Motor neuron (in vitro differentiated cells): Measurements from ENCODE around the gene GRIN1. TPM values are rescaled to one million over a fixed set of nuclear protein-coding genes. Genes with fewer than 3 reads are reported as not detected.

ENCODE experiments used
- ATAC-seq, 8 experiments: fragments of 200-7000 bp; cut with Tn5 transposase; replicated peaks in 6 of 8; 2 replicates each; pipeline ENCODE4 v1.8.0; 2021; ENCODE audit warnings: mild to moderate bottlenecking in 8 of 8, moderate library complexity in 8 of 8
- H3K27ac ChIP-seq, 2 donors: fragments of 250-450 bp; sonication (Bioruptor Pico); 2 replicates each; pipeline ENCODE4 v1.9.0; 2021; ENCODE audit warnings: antibody characterized with exemption in 2 of 2, mild to moderate bottlenecking in 2 of 2, moderate library complexity in 1 of 2
- H3K4me1 ChIP-seq, 2 donors: fragments of 250-450 bp; sonication (Bioruptor Pico); replicated peaks in 1 of 2; 2 replicates each; pipeline ENCODE4 v1.6.1; 2021; ENCODE audit warnings: antibody characterized with exemption in 2 of 2, mild to moderate bottlenecking in 2 of 2, moderate library complexity in 1 of 2
- H3K4me3 ChIP-seq, 5 donors: fragments of 250-450 bp; sonication (Bioruptor Pico); 2 replicates each; pipeline ENCODE4 v1.9.0; 2021; ENCODE audit warnings: antibody characterized with exemption in 5 of 5, mild to moderate bottlenecking in 5 of 5, moderate library complexity in 4 of 5
- WGBS, 10 experiments: fragments of 450-650 bp; shearing (Covaris generic); methylation state at CpG; one replicate each; pipeline ENCODE4 v1.0.0; 2022; 5-methylcytosine and 5-hydroxymethylcytosine counted together
- in situ Hi-C, 9 experiments: fragments of 400-800 bp; cut with MboI; loops; one replicate each; pipeline ENCODE4 v1.15.0; 2021; ENCODE audit warnings: low sequenced_read_pairs in 9 of 9, low pct_unique_long_range_greater_than_20kb in 2 of 9; ENCODE audit not compliant: unreplicated experiment in 9 of 9
- total RNA-seq, 8 experiments: library from RNA; unstranded; fragments of 300-600 nt; gene quantifications; 2 replicates each; pipeline versions ENCODE4 v1.2.3 to v1.2.4, GENCODE V29; 2022

The GRIN1 gene
- total RNA-seq, 8 experiments from 2014 or later: 0.20 to 6.0 (median 1.2) TPM

DNA sequence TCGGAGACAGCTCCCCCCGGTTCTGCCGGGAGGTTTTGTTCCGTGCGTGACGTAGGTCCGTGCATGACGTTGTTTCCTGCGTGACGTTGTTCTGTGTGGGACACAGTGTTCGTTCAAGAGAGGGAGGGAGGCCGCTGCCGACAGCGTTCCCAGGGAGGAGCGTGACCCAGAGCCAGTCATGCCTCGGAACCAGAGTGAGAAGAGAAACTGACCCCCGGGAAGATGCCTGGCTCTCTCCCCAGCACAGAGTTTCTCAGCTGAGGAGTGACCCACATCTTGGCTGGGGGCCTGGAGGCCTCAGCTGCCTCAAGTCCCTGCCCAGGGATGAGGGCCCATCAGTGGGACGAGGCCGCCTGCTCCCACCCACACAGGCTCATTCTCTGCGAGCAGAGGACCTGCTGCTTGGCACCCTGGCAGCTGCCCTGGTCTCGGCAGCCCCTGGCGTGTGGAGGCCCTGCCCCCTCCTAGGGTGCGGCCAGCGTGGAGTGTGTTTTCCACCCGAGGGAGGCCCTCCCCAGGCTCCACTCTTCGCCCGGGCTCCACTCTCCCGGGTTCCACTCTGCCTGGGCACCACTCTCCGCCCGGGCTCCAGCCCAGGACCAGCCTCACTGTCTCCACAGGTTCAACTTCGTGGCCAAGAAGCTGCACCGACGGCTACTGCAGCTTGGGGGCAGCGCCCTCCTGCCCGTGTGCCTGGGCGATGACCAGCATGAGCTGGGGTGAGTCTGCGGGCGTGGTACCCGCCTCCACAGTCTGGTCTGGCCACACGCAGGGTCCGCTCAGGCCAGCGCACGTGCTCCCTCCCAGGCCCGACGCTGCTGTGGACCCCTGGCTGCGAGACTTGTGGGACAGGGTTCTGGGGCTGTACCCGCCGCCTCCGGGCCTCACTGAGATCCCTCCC lies 74.5 kb downstream of the GRIN1 start:
- WGBS, 10 experiments: 91 to 96% (median 93%) methylated on average over 4 to 20 of the region's 49 CpGs; no CpG with 5 or more reads in 4 of the 10 experiments
- H3K4me1 ChIP-seq: peaks cover 0 to 3% of the 10 kb centered on the region in 2 donors
- in situ Hi-C loops: no loop called here
- no peak overlapping the region for H3K4me3 ChIP-seq
- H3K27ac ChIP-seq: no peak overlapping the region
- ATAC-seq: peak in 1 of 8 experiments; percentile 8

DNA sequence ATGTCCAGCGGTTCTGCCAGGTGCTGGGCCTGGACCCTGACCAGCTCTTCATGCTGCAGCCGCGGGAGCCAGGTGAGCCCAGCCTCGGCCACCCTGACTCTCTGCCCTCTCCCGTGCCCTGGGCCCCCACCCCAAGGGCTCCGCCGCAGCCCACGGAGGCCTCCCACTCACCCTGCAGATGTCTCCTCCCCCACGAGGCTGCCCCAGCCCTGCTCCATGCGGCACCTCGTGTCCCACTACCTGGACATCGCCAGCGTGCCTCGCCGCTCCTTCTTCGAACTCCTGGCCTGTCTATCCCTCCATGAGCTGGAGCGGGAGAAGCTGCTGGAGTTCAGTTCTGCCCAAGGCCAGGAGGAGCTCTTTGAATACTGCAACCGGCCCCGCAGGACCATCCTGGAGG lies 75.7 kb downstream of the GRIN1 start:
- ATAC-seq: no peak
- Histone ChIP-seq H3K27ac (no peak overlapping the region), H3K4me1 (peaks cover 0 to 3% of the 10 kb centered on the region in 2 donors), H3K4me3 (no peak overlapping the region)
- in situ Hi-C loops: no loop called here
- 70 to 100% (median 100%) methylated on average over 2 to 4 of the region's 19 CpGs; no CpG with 5 or more reads in 7 of the 10 experiments for WGBS, 10 experiments

DNA sequence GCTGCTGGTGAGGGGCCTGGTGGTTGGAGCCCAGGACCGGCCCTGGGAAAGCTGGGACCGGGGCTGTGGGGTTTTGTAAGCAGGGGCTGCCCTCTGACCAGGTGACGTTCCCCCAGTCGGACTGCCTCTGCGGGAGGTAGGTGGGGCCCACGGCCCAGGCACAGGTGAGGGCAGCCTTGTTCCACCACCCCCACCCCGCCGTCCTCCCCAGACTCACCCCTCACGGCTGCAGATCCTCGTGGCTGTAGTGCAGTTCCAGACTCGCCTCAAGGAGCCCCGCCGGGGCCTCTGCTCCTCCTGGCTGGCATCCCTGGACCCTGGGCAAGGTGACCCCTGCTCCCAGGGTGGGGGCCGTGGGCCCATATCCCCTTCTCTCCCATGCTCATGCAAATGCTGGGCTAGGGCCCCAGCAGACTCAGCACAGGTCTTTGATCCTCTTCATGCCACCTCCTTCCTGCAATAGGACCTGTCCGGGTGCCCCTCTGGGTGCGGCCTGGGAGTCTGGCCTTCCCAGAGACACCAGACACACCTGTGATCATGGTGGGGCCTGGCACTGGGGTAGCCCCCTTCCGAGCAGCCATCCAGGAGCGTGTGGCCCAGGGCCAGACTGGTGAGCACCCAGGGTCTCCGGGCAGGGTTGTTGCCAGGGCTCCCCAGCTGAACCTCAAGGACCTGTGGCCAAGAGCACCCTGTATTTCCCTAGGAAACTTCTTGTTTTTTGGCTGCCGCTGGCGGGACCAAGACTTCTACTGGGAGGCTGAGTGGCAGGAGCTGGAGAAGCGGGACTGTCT lies 76.4 kb downstream of the GRIN1 start:
- ATAC-seq: no peak
- 90 to 100% (median 95%) methylated on average over 1 to 10 of the region's 22 CpGs; no CpG with 5 or more reads in 6 of the 10 experiments for WGBS, 10 experiments
- Histone ChIP-seq H3K27ac (no peak overlapping the region), H3K4me1 (peaks cover 0 to 3% of the 10 kb centered on the region in 2 donors), H3K4me3 (no peak overlapping the region)
- in situ Hi-C loops: no loop called here

DNA sequence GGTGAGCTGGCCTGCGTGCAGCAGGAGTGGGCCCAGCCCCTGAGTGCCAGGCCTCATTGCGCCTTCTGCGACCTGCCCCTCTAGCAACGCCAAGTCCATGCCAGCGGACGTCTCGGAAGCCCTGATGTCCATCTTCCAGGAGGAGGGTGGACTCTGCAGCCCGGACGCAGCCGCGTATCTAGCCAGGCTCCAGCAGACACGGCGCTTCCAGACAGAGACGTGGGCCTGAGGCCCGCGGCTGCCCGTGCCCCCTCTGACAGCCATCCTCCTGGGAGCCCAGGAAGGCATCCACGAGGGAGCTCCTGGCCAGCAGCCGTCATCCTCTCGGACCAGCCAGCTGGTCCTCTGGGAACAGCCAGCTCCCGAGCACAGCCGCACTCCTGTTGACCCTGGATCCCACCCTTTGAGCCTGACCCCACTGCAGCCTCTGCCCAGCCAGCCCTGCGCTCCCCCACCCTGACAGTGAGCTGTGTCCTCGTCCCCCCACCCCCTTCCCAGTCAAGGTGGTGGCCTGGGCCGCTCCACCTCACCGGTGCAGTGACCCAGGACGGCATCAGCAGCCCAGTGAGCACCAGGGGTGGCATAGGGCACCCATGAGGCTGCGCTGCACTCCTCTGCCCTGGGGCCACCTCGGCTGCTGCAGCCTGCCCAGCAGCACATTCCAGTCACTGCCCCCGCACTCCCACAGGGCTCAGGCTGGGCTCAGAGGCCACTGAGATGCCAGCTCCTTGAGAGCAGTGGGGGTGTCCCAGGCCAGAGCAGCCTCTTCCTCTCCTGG lies 77.4 kb downstream of the GRIN1 start:
- no peak for ATAC-seq
- in situ Hi-C loops: no loop called here
- no CpG with 5 or more reads among the region's 30 CpGs for WGBS, 10 experiments
- H3K4me3 ChIP-seq: no peak overlapping the region
- H3K27ac ChIP-seq: no peak overlapping the region
- peaks cover 0 to 6% of the 10 kb centered on the region in 2 donors for H3K4me1 ChIP-seq

DNA sequence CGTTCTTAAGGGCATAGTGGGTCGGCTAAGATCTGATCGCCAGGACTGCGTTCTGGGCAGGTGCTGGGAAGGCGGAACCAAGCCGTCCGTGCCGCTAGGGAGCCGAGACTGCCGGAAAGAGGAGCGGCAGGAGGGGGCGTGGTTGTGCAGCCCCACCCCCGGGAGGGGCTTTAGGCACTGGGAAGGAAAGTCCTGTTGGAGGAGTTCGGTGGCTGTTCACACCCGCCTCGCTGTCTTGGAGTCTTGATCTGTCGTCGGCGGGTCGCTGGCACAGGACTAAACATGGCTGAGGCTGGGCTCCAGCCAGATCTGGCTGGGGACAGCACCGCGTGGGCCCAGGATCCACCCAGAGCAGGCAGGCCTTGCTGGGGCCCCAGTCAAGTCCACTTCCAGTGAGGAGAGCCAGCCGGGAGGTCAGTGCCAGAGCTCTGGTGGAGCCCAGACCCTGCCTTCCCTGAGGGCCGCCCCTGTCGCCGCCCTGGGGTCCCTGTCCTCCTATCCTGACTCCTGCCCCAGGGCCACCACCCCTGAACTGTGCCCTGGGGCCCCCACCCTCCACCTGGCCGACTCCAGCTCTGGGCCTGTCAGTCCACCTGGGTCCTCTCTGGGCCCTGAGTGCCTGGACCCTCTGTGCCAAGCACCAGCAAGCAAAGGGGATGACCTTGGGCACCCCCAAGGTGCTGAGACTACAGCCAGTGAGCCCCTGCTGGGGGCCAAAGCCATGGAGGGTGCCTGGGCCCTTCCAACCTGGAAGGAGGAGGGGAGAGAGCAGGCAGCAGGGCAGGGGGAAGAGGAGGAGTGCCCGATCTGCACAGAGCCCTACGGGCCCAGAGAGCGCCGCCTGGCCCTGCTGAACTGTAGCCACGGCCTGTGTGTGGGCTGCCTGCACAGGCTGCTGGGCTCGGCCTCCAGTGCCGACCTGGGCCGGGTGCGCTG lies 78.6 kb downstream of the GRIN1 start:
- H3K27ac ChIP-seq: no peak overlapping the region
- peak in 7 of 8 experiments; percentile 9 to 88 (median 24) for ATAC-seq
- no peak overlapping the region for H3K4me3 ChIP-seq
- in situ Hi-C loops: no loop called here
- WGBS, 10 experiments: 50% methylated on average over 2 of the region's 36 CpGs; no CpG with 5 or more reads in 9 of the 10 experiments
- H3K4me1 ChIP-seq: peaks cover 0 to 12% of the 10 kb centered on the region in 2 donors

DNA sequence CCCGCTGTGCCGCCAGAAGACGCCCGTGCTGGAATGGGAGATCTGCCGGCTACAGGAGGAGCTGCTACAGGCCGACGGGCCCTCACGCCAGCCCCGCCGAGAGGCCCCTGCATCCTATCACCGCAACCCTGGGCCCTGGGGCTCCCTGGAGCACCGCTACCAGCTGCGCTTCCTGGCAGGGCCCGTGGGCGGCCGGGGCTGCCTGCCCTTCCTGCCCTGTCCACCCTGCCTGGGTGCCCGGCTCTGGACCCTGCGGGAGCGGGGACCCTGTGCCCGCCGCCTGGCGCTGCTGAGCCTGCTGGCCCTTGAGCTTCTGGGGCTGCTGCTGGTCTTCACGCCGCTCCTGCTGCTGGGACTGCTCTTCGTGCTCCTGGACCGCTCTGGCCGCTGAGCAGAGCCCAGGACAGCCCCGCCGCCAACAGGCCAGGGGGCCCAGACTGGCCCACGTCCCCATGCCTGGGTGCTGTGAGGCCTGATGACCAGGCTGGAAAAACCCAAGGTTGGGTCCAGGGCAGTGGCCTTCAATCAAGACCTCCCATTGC lies 79.3 kb downstream of the GRIN1 start:
- no peak overlapping the region for H3K27ac ChIP-seq

More for the DNA sequence above, 79.3 kb downstream of the GRIN1 start:
- WGBS, 10 experiments: 20 to 100% methylated on average over 1 to 2 of the region's 30 CpGs; no CpG with 5 or more reads in 8 of the 10 experiments
- ATAC-seq: no peak
- no peak overlapping the region for H3K4me3 ChIP-seq
- peaks cover 0 to 15% of the 10 kb centered on the region in 2 donors for H3K4me1 ChIP-seq
- in situ Hi-C loops: no loop called here

Other genes starting within 250 kb of the GRIN1 start
- 100 to 1,000 TPM in 1 of 8 experiments, 10 to 100 TPM in 7; 34.1 to 115 (median 45.3) TPM for gene FBXW5, start 194.4 kb upstream of the GRIN1 start, total RNA-seq
- gene C8G, start 193.9 kb upstream of the GRIN1 start, total RNA-seq: 1 to 10 TPM in 5 of 8 experiments, under 1 TPM in 1, not detected in 2; 0.71 to 2.7 (median 1.4) TPM
- gene LCN12, start 186.9 kb upstream of the GRIN1 start, total RNA-seq: 1 to 10 TPM in 5 of 8 experiments, under 1 TPM in 3; 0.38 to 4.3 (median 1.2) TPM
- gene PTGDS, start 161.7 kb upstream of the GRIN1 start, total RNA-seq: 100 to 1,000 TPM in 2 of 8 experiments, 10 to 100 TPM in 2, 1 to 10 TPM in 4; 1.2 to 273 (median 12.3) TPM
- 1 to 10 TPM in 1 of 8 experiments, under 1 TPM in 7; 0.11 to 1.3 (median 0.73) TPM for gene LCNL1, start 156.2 kb upstream of the GRIN1 start, total RNA-seq
- gene PAXX, start 146.7 kb upstream of the GRIN1 start, total RNA-seq: 10 to 100 TPM; 23.4 to 38.4 (median 27.5) TPM
- 1 to 10 TPM in 1 of 8 experiments, under 1 TPM in 3, not detected in 4; 0.29 to 8.3 (median 0.47) TPM for gene CLIC3, start 142.6 kb upstream of the GRIN1 start, total RNA-seq
- 10 to 100 TPM in 7 of 8 experiments, 1 to 10 TPM in 1; 8.1 to 27.9 (median 18.0) TPM for gene ABCA2, start 110.9 kb upstream of the GRIN1 start, total RNA-seq
- gene FUT7, start 107.1 kb upstream of the GRIN1 start, total RNA-seq: 1 to 10 TPM in 1 of 8 experiments, under 1 TPM in 6, not detected in 1; 0.08 to 1.0 (median 0.25) TPM
- 10 to 100 TPM; 19.0 to 61.7 (median 30.5) TPM for gene NPDC1, start 93.0 kb upstream of the GRIN1 start, total RNA-seq
- gene ENTPD2, start 85.1 kb upstream of the GRIN1 start, total RNA-seq: 1 to 10 TPM in 1 of 8 experiments, under 1 TPM in 7; 0.13 to 1.3 (median 0.34) TPM
- gene SAPCD2, start 68.6 kb upstream of the GRIN1 start, total RNA-seq: 10 to 100 TPM in 2 of 8 experiments, 1 to 10 TPM in 4, under 1 TPM in 2; 0.31 to 12.5 (median 6.4) TPM
- 1 to 10 TPM in 6 of 8 experiments, under 1 TPM in 2; 0.63 to 8.9 (median 4.5) TPM for gene UAP1L1, start 61.6 kb upstream of the GRIN1 start, total RNA-seq
- 10 to 100 TPM; 28.6 to 89.3 (median 50.3) TPM for gene MAN1B1, start 52.2 kb upstream of the GRIN1 start, total RNA-seq
- gene DPP7, start 24.4 kb upstream of the GRIN1 start, total RNA-seq: 100 to 1,000 TPM in 3 of 8 experiments, 10 to 100 TPM in 5; 14.2 to 233 (median 56.1) TPM
- gene LRRC26, start 30.9 kb downstream of the GRIN1 start, total RNA-seq: under 1 TPM in 3 of 8 experiments, not detected in 5; 0.17 to 1.00 (median 0.43) TPM
- not detected for gene TMEM210, start 32.9 kb downstream of the GRIN1 start, total RNA-seq
- gene ANAPC2, start 49.4 kb downstream of the GRIN1 start, total RNA-seq: 10 to 100 TPM; 11.9 to 43.3 (median 20.0) TPM
- gene SSNA1, start 49.5 kb downstream of the GRIN1 start, total RNA-seq: 10 to 100 TPM; 28.2 to 50.7 (median 44.5) TPM
- 10 to 100 TPM in 4 of 8 experiments, 1 to 10 TPM in 4; 5.9 to 79.6 (median 10.6) TPM for gene TPRN, start 61.6 kb downstream of the GRIN1 start, total RNA-seq
- 10 to 100 TPM; 20.0 to 31.7 (median 26.4) TPM for gene TMEM203, start 66.5 kb downstream of the GRIN1 start, total RNA-seq
- gene NDOR1, start 66.5 kb downstream of the GRIN1 start, total RNA-seq: 10 to 100 TPM in 2 of 8 experiments, 1 to 10 TPM in 6; 5.1 to 25.3 (median 8.6) TPM
- 1 to 10 TPM in 7 of 8 experiments, under 1 TPM in 1; 0.41 to 7.0 (median 3.0) TPM for gene RNF208, start 83.1 kb downstream of the GRIN1 start, total RNA-seq
- 1 to 10 TPM; 1.2 to 4.7 (median 1.3) TPM for gene CYSRT1, start 86.0 kb downstream of the GRIN1 start, total RNA-seq
- 1 to 10 TPM in 1 of 8 experiments, under 1 TPM in 7; 0.23 to 1.1 (median 0.46) TPM for gene RNF224, start 88.3 kb downstream of the GRIN1 start, total RNA-seq
- gene SLC34A3, start 91.7 kb downstream of the GRIN1 start, total RNA-seq: under 1 TPM in 6 of 8 experiments, not detected in 2; 0.11 to 0.49 (median 0.20) TPM
- 100 to 1,000 TPM in 5 of 8 experiments, 10 to 100 TPM in 3; 57.6 to 372 (median 151) TPM for gene TUBB4B, start 102.1 kb downstream of the GRIN1 start, total RNA-seq
- gene STPG3, start 112.1 kb downstream of the GRIN1 start, total RNA-seq: 1 to 10 TPM in 3 of 8 experiments, under 1 TPM in 2, not detected in 3; 0.42 to 1.4 (median 1.3) TPM
- gene NELFB, start 116.2 kb downstream of the GRIN1 start, total RNA-seq: 10 to 100 TPM; 22.8 to 38.4 (median 34.5) TPM
- 10 to 100 TPM in 2 of 8 experiments, 1 to 10 TPM in 1, under 1 TPM in 5; 0.11 to 14.2 (median 0.71) TPM for gene TOR4A, start 138.6 kb downstream of the GRIN1 start, total RNA-seq
- 10 to 100 TPM in 1 of 8 experiments, 1 to 10 TPM in 5, under 1 TPM in 1, not detected in 1; 1.00 to 20.5 (median 3.4) TPM for gene NRARP, start 163.1 kb downstream of the GRIN1 start, total RNA-seq